Stimulated activated CD4-positive, alpha-beta T cell treated with anti-CD3 and anti-CD28 coated beads, Interleukin-2, amount 100 ng/mL, for 24 hours (primary cell): ENCODE results near the gene SATB1.
"Not testable (repeated sequence)": the region's sequence is repeated elsewhere in the genome, so short reads cannot be mapped to it uniquely, and the experiment has no call there.

Experiments used
- DNase-seq, 2 donors: peaks; one replicate each; pipeline ENCODE4 v3.0.0-alpha.2; 2020

SATB1 gene

GRCh38 chr3:18349197-18349798, 75.8 kb downstream of the SATB1 start:
- DNase-seq, result no peak

- DNase-seq, result no peak
Observed at GRCh38 chr3:18346097-18346496, 79.0 kb downstream of the SATB1 start.

GRCh38 chr3:18345015-18345367, 80.1 kb downstream of the SATB1 start:
- DNase-seq, result no peak

GRCh38 chr3:18344306-18345014, 80.7 kb downstream of the SATB1 start:
- no peak for DNase-seq

GRCh38 chr3:18343809-18344208, 81.3 kb downstream of the SATB1 start:
- no peak for DNase-seq

- no peak for DNase-seq
Observed at GRCh38 chr3:18338827-18339514, 86.2 kb downstream of the SATB1 start.

- DNase-seq, result no peak
Observed at GRCh38 chr3:18337231-18337630, 87.9 kb downstream of the SATB1 start.

GRCh38 chr3:18334837-18335601, 90.1 kb downstream of the SATB1 start:
- no peak for DNase-seq

GRCh38 chr3:18330772-18331441, 94.2 kb downstream of the SATB1 start:
- DNase-seq, result not testable (repeated sequence)

GRCh38 chr3:18308096-18308650, 117.0 kb downstream of the SATB1 start:
- no peak for DNase-seq

- no peak for DNase-seq
Observed at GRCh38 chr3:18307529-18307928, 117.6 kb downstream of the SATB1 start.

GRCh38 chr3:18302517-18302916, 122.6 kb downstream of the SATB1 start:
- no peak for DNase-seq

GRCh38 chr3:18301781-18302180, 123.4 kb downstream of the SATB1 start:
- no peak for DNase-seq

- no peak for DNase-seq
Observed at GRCh38 chr3:18300916-18301315, 124.2 kb downstream of the SATB1 start.

GRCh38 chr3:18297126-18297525, 128.0 kb downstream of the SATB1 start:
- no peak for DNase-seq
